Renal pelvis (tissue), 4 donors: ENCODE results near the gene ARL2. TPM values are rescaled to one million over a fixed set of nuclear protein-coding genes. Genes with fewer than 3 reads are reported as not detected.
"Not testable (repeated sequence)": the region's sequence is repeated elsewhere in the genome, so short reads cannot be mapped to it uniquely, and the experiment has no call there.

Experiments
- DNase-seq: peaks from one replicate; pipeline ENCODE4 v3.0.0-alpha.2; 2013
- polyA plus RNA-seq, 3 donors: library from polyadenylated mRNA; unstranded; fragments of 120-200 nt; gene quantifications; one replicate each; pipeline ENCODE4 v1.2.1, GENCODE V29; 2013; ENCODE audit not compliant: insufficient read length in 3 of 3

The ARL2 gene
- polyA plus RNA-seq, 3 donors: 62.8 to 73.0 (median 71.0) TPM

DNA sequence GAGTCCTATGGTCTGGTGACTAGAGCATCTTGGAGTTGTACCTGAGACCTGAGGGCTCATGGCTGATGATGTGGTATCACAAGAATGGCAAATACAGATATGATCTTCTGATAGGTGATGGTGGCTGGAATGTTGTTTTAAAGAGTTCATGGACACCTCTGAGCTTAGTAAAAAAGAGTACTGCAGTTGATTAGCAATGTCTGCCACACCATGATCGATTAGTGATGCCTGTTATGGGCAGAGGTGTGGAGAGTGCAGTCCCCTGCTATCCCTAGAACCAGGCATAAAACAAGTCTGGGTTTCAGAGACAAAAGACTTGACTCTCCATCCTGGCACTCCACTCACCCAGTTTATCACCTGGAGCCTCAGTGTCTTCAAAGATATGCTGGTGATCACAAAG is 15.8 kb upstream of the ARL2 start:
- DNase-seq: no peak

DNA sequence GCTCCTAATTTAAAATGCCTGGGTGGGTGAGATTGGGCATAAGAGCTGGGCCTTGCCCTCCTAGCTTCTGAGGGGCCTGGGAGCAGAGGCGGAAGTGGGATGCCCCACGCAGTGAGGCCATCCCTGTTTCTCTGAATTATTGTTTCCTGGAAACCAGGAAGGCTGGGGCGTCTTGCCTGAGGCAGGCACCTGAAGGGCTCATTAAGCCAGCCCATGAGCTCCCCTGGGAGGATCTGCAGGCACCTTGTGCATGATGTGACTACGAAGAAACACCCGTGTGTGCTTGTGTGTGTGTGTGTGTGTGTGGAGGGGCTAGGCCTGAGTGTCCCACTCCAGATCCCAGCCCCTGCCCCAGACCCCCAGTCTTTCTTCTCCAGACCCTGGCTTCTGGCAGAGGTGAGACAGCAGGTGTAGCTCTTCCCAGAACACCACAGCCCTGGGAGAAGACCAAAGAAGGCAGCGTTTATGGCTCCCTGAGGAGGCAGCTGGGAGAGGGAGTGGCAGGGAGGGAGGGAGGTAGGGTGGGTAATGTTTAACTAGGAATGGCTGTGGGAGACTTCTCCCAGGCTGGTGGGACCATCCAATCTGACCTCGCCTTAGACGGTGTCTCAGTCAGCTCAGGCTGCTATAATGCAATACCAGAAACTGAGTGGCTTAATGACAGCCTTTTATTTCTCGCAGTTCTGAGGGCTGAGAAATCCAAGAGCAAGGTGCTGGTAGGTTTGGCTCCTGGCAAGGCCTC is 15.1 kb upstream of the ARL2 start:
- no peak for DNase-seq

DNA sequence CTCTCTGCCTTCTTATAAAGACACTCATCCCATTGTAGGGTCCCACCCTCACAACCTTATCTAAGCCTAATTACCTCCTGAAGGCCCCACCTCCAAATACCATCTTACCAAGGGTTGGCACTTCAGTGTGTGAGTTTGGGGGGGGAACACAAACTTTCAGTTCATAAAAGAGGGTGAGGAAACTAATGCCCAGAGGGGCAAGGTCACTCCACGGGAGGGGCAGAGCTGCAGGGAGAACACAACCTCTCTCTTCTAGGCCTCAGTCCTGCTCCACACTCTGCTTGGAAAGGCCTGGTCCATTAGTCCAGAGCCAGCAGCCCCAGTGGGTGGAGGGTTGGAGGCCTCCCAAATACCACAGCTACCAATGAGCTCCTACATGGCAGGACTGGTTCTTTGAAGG is 14.5 kb upstream of the ARL2 start:
- DNase-seq: no peak

DNA sequence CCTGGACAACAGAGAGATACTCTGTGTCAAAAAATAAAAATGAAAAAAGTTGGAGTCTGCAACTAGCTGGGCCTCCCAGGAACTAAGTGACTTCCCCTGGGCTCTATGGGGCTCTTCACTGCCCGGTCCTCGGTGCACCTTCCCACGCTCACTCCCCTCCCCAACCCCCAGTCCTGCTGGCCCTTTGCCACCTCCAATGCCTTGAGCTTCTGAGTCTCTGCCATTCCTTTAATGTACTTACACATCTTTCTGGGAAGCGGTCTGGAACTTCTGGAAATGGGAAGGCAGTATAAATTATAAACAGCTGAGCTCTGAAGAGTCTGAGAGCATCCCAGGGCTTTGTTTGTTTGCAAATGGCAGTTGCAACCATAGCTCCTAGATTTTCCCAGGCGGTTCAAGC is 11.3 kb upstream of the ARL2 start:
- DNase-seq: no peak

DNA sequence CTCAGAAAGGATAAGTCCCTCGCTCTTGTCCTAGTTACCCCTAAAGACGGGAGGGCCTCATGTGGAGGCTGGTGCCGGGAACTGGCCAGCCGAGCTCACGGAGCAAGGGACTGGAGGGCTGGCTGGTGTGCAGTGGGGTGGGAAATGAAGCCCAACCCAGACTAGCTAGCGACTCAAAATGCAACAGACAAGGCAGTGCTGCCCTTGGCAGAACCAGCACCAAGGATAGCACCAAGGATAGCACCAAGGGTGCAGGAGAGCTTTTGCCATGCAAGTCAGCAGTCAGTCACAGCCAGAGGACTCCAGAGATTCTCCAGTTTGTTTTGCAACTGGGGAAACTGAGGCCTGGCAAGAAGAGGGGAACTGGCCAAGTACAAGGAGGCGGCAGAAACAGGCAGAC is 10.7 kb upstream of the ARL2 start:
- no peak for DNase-seq

DNA sequence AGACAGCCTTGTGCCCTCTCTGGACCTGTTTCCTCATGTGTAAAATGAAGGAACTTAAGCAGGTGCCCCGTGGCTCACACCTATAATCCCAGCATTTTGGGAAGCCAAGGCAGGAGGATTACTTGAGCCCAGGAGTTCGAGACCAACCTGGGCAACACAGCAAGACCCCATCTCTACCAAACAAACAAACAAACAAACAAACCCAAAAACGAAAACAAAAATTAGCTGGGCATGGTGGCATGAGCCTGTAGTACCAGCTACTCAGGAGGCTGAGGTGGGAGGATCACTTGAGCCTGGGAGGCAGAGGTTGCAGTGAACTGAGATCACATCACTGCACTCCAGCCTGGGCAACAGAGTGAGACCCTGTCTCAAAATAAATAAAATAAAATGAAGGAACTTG is 10.0 kb upstream of the ARL2 start:
- DNase-seq: not testable (repeated sequence)

DNA sequence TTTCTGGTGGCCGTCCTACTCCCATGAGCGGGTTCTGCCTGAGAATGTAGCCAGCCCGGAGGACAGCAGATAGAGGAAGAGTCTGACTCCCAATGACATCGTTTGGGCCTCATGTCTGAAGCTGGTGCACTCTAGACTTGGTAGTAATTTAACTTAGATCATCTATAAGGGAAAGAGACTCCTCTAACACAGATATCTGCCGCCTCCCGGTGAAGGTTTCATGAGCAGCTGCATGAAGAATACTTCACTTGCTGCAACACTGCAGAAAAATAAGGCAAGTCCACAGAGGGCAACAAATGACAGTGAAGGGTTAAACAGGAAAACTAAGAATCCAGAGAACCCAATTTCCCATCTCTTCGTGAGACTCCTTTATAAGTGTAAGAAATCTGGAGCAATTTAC is 5.9 kb upstream of the ARL2 start:
- no peak for DNase-seq

DNA sequence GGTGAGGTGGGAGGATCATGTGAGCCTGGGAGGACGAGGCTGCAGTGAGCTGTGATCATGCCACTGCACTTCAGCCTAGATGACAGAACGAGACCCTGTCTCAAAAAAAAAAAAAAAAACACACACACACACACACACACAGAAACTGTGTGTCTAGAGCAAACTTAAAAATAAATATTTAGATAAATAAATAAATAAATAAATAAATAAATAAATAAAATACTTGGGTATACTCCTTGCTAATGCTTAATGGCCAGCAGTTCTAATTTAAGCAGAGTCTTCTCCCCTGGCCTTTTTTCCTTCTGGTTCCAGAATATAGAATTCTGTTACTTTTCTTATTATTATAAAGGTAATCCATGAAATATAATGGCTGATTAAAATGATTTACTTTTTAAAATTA is 5.1 kb upstream of the ARL2 start:
- no peak for DNase-seq

DNA sequence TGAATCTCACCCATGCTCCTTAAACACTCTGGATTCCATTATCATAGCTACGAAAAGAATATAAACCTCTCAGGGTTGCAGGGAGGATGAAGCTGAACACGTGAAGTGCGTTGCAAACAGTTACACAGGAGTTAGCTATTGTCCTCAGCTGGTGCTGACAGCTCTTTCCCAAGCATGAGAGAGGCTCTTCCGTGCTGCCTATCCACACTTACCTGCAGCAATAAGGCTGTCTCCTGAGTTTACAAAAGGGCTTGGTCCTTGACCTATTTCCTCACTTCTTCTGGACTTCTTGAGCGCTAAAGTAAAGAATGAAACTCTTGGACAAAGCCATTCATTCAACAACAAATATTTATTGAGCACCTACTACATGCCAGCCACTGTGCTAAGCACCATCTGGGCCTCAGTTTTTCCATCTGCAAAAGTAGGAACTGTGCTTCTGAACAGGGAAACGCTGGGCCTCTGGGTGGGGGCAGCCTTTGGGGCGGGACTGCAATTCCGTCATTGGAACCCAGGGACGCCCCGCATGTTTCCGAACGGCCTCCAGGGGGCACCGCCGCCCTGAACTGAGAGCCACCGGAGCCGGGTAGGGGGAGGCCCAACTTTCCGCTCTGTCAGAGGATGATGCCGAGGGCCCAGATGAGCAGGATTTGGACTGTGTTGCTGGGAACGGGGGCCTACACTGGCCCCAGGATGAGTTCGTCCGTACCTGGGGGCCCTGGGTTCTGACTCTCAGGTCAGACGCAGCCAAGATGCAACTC is 651 bp upstream of the ARL2 start:
- peak; percentile 89 for DNase-seq

DNA sequence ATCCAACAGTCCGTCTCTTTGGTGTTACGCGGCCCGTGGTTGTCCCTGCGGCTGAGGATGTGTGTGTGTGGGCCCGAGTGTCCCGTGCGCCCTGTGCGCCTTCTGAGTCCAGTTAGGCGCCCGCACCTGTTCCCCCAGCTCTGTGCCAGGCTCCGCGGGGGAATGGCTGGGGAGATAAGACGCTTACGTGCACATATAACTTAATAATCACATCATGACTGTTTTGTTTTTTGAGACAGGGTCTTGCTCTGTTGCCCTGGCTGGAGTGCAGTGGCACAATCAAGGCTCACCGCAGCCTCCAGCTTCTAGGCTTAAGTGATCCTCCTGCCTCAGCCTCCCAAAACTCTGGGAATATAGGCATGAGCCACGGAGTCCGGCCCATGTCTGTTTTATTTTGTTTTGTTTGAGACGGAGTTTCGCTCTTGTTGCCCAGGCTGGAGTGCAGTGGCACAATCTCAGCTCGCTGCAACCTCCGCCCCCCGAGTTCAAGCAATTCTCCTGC is 817 bp downstream of the ARL2 start:
- no peak for DNase-seq

DNA sequence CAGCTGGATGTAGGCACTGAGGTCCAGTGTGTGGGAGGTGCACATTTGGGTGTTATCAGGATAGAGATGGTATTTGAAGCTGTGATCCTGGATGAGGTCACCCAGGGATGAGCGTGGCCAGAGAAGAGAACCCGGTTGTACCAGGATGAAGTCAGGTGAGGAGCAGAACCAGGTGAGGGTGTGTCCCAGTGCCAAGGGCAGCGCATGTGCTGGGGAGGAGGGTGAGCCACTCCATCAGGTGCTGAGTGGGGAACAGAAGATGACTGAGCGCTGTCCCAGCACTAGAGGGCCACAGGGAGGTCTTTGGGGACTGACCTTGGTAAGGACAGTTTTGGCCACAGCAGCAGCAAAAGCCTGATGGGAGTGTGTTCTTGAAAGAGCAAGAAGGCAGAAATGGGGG is 2.7 kb downstream of the ARL2 start:
- DNase-seq: no peak

DNA sequence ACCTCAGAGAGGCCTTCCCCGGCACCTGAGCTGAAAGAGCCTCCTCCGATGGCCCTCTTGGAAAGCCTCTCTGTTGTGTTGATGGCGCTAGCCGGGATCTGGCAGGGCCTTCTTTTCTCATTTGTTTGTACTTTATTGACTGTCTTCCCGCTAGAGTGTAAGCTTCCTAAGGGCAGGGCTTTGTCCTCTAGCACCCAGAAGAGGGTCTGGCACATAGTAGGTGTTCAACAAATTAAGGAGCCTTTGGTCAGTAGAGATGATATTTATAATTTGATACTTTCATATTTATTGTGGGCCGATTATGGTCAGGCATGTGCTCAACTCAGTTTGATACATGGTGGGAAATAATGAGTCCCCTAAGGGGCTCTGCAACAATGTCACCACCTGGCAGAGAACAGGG is 4.0 kb downstream of the ARL2 start:
- no peak for DNase-seq

DNA sequence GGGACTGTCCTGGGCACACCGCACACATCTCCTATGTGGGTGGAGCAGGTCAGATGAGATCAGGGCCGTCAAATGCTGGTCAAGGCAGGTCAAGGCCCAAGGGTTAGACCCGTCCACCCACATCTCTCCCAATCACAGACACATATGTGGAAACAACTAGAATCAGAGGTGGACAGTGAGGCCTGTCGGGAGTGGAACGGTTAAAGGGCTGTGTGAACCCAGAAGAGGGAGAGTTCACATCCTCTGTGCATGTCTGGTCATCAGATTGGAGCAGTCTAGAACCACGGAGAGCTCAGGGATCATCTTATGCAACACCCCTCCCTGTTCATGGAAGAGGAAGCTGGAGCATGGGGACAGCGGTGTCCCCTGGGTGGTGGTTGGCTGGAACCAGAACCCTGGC is 5.9 kb downstream of the ARL2 start:
- DNase-seq: no peak

DNA sequence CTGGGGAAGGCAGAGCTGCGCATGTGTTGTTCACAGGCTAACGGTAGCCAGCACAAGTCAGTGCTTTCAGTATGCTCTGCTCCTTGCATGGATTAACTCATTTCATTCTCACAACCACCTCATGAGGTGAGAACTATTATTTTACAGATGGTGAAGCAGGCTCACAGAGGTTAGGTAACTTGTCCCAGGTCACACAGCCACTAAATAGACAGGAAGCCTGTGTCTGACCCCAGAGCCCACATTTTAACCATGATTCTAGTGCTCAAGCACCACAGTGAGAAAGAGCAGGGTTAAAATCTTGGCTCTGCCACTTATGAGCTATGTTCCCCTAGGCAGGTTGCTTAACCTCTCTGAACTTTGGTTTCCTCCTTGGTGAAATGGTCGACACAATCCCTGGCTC is 7.0 kb downstream of the ARL2 start:
- no peak for DNase-seq

DNA sequence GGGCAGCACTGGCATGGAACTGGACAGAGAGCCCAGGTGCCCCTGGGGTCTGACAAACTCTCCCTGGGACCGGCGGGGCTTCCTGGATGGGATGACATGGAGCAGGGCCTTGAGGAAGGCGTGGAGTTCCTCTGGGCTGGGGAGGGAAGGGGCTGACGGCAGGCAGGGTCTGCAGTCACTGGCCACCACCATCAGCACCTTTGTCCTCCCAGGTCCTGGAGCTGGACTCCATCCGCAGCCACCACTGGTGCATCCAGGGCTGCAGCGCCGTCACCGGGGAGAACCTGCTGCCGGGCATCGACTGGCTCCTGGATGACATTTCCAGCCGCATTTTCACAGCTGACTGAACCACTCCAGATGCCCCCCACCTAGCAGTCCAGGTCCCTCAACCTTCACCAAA is 7.5 kb downstream of the ARL2 start:
- no peak for DNase-seq

DNA sequence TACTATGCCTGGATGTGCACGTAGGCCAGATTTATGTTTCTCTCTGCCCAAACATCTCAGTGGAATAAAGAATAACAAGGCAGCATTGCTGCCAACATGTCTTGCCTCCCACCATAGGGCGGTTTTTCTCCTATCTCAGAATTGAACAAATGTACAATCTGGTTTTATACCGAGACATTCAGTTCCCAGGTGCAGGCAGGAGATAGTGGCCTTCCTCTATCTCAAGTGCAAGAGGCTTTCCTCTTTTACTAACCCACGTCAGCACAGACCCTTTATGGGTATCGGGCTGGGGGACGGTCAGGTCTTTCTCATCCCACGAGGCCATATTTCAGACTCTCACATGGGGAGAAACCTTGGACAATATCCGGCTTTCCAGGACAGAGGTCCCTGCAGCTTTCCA is 9.5 kb downstream of the ARL2 start:
- DNase-seq: not testable (repeated sequence)

DNA sequence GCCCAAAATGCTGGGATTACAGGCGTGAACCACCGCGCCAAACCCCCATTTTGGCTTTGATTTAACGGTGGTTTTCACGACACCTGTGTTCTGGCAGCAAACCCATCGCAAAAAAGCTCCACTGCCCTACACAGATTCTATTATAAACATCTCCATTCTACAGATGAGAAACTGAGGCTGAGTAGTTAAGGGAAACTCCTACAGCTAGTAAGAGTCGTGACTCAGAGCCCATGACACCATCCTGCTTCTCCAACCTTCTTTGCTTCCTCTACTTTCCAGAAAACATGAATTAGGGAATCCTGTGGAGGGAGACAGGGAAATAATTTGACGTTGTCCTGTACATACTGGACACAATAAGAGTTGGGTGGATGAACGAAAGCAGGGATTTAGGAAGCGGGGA is 12.8 kb downstream of the ARL2 start:
- DNase-seq: no peak

DNA sequence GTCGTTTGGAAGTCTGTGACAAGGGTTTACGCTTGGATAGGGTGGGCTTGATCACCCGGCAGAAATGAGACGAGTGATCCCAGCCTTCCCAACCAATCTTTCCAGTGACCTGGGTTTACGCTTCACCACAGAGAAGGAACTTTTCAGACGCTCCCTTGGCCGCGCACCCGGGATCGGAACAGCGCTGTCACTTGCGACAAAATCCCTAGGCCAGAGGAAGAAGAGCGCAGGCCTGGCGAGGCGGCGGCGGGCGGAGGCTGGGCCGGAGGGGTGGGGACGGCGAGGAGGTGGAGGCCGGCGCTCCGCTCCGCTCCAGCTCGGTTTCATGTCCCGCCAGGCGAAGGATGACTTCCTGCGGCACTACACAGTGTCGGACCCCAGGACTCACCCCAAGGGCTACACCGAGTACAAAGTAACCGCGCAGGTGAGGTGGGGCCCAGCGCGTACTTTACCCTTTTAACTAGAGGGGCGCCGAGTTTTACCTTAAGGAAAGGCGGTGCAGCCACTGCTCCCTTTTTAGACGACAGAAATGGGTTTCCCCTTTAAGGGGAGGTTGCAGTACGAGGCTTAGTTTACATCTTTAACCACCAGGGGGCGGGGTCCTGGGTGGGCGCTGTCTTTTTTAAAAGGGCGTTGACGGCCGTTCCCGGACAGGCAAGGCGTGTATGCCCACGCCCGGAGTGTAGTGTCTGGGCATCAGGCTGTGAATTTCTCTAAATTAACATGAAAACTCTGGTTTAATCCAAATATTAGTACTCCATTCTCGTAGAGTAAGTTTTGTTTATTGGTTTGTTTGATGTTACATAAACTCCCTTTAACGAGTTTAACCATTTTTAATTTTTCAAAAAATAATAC is 13.5 kb downstream of the ARL2 start, which contains the start of gene SNX15:
Gene SNX15, plus strand, starts transcription at position 227 of the 855 bp plus-strand sequence. Its CDS starts 99 bp downstream, at position 326.
- peak; percentile 98 for DNase-seq

DNA sequence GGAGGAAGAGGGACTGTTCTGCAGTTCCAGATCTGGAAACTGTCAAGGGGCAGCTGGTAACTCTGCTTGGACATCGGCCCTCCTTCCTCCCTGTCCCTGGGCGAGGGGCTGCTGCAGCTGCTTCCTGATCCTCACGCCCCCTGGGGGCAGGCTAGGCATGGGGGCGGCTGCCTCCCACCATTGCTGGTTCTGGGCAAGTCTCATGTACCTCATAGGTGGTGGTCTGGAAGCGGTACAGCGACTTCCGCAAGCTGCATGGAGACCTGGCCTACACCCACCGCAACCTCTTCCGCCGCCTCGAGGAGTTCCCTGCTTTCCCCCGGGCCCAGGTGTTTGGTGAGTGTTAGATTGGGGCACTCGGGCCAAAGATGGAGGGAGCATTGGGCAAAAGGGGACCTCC is 18.3 kb downstream of the ARL2 start:
- no peak for DNase-seq

DNA sequence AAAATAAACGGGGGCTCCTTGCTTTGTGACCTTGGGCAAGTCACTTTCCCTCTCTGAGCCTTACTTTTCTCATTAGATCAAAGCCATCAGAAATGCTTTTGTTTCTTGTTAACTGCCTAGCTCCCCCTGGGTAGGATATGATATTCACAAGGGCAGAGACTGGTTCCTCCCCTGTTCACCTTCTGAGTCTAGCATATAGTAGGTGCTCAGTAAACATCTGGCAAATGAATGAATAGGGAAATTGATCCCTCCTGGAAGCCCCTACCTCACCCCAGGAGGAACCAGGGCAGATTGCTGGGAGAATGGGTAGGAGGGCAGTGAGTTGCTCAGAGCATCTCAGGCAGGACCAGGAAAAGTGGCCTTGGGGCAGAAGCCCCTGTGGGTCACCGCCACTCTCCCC is 20.5 kb downstream of the ARL2 start:
- DNase-seq: no peak

DNA sequence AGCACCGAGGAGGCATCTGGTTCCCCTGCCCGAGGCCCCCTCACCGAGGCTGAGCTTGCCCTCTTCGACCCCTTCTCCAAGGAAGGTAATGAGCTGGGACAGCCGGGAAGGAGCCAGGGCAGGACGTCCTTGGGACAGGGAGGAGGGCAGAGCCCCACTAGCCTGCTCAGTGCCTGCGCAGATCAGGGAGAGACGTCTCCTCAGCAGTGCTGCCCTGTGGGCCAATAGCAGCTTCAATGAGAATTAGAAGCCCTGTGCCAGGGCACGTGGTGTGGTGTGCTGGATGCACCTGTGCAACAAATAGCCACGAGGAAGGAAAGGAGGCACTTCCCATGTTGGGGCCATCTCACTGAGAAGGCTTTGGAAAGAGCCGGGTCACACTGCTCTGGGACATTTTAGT is 21.6 kb downstream of the ARL2 start:
- no peak for DNase-seq

DNA sequence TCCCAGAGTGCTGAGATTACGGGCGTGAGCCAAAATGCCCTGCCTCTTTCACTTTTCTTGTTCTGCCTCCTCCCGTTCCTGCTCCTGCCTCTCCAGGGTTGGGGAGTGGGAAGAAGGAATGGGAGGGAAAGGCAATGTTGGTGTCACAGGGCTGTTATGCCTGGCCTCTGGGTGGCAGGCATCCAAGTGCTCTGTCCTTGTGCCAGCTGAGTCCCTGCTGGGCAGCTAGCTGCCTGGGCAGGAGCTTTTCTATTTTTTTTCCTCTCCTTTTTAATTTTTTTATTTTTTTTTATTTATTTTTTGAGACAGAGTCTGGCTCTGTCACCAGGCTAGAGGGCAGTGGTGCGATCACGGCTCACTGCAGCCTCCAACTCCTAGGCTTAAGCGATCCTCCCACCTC is 23.0 kb downstream of the ARL2 start:
- DNase-seq: no peak

DNA sequence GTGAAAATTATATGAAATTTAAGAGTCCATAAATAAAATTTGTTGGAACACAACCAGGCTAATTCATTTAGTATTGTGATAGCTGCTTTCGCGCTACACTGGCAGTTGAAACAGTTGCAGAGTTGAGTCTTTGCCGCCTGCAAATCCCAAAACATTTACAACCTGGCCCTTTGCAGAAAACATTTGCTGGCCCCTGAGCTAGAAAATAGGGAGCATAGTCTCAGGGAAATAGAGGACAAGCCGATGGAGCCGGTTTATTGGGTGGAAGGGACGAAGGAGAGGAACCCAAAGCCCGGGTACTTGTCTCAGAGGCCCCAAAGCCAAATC is 26.5 kb downstream of the ARL2 start:
- no peak for DNase-seq
